Left cardiac atrium (tissue), 4 donors: Measurements from ENCODE around the gene LIMS2. TPM values are rescaled to one million over a fixed set of nuclear protein-coding genes. Genes with fewer than 3 reads are reported as not detected.
A peak's percentile ranks its signal among the peaks of the same experiment; 100 is the strongest.

Source experiments
- ATAC-seq, 2 donors: fragments of 200-7000 bp; cut with Tn5 transposase; one replicate each; pipeline ENCODE4 v1.9.1; 2020; ENCODE audit warnings: mild to moderate bottlenecking in 2 of 2, moderate library complexity in 2 of 2
- DNase-seq: peaks from one replicate; pipeline ENCODE4 v3.0.0-alpha.2; 2020
- intact Hi-C, 2 donors: fragments of 100-400 bp; cut with DNase I; formaldehyde crosslinking; loops; one replicate each; pipeline versions ENCODE4 v1.14.1 to v1.15.1; 2022 to 2023
- total RNA-seq, 2 donors: library from RNA; stranded (reverse); fragmentation: NEBNext Ultra II Directional; extraction: Animal tissue kit (Norgen Biotek cat#: 25700); gene quantifications; one replicate each; pipeline ENCODE4 v1.2.1, GENCODE V29; 2021
- donor health status: DM: no; HTN: yes; CAD: no.
- donor health status: DM: no; HTN: yes; CAD: no; lungs with severe emphysema.
- donor health status: DM: yes; HTN: yes; CAD: no.
- donor health status: Dilated cardiomyopathy.

LIMS2 gene
- total RNA-seq, 2 donors from 2014 or later = 157 to 204 TPM

GRCh38 chr2:127651971-127652550, 23.3 kb downstream of the LIMS2 start:
- intact Hi-C loops = loop anchor here in 1 of 2 donors (10.0 kb wide), 1 partner anchor 137 kb away; no protein-coding TSS in a partner anchor
- DNase-seq (peak; percentile 91), ATAC-seq (peak; percentile 69 to 79)

GRCh38 chr2:127651381-127651809, 23.9 kb downstream of the LIMS2 start:
- intact Hi-C loops = loop anchor here in 1 of 2 donors (10.0 kb wide), 1 partner anchor 137 kb away; no protein-coding TSS in a partner anchor
- DNase-seq (peak; percentile 38), ATAC-seq (no peak)

- DNase-seq (peak; percentile 27), ATAC-seq (no peak)
- intact Hi-C loops = loop anchor here in 1 of 2 donors (10.0 kb wide), 1 partner anchor 136 kb away; no protein-coding TSS in a partner anchor
Observed at GRCh38 chr2:127650785-127651380, 24.4 kb downstream of the LIMS2 start.

- DNase-seq (peak; percentile 35), ATAC-seq (no peak)
- intact Hi-C loops = loop anchor here in 1 of 2 donors (10.0 kb wide), 1 partner anchor 135 kb away; no protein-coding TSS in a partner anchor
Observed at GRCh38 chr2:127650041-127650784, 25.1 kb downstream of the LIMS2 start.

- ATAC-seq (peak; percentile 32 to 35), DNase-seq (peak; percentile 90)
- intact Hi-C loops = loop anchor here in 1 of 2 donors (10.0 kb wide), 1 partner anchor 135 kb away; no protein-coding TSS in a partner anchor
Observed at GRCh38 chr2:127649684-127650040, 25.7 kb downstream of the LIMS2 start.

- ATAC-seq (peak in 1 of 2 donors; percentile 27), DNase-seq (peak; percentile 43)
- intact Hi-C loops = no loop called here
Observed at GRCh38 chr2:127649100-127649611, 26.2 kb downstream of the LIMS2 start.

GRCh38 chr2:127648321-127648720, 27.0 kb downstream of the LIMS2 start:
- DNase-seq = no peak
- ATAC-seq = no peak
- intact Hi-C loops = no loop called here

- ATAC-seq (peak in 1 of 2 donors; percentile 36), DNase-seq (peak; percentile 78)
- intact Hi-C loops = no loop called here
Observed at GRCh38 chr2:127647242-127648190, 27.8 kb downstream of the LIMS2 start.

GRCh38 chr2:127646487-127647241, 28.7 kb downstream of the LIMS2 start:
- intact Hi-C loops = no loop called here
- DNase-seq = peak; percentile 27
- ATAC-seq = peak in 1 of 2 donors; percentile 1

- ATAC-seq = no peak
- intact Hi-C loops = no loop called here
Observed at GRCh38 chr2:127645395-127646291, 29.7 kb downstream of the LIMS2 start, which contains the start of gene GPR17. Gene GPR17 (plus strand): TSS chr2:127646153. CDS start chr2:127650736, 4,583 bp downstream.

GRCh38 chr2:127645026-127645394, 30.3 kb downstream of the LIMS2 start:
- intact Hi-C loops = no loop called here
- DNase-seq (no peak), ATAC-seq (no peak)

More at GRCh38 chr2:127645395-127646291, 29.7 kb downstream of the LIMS2 start, which contains the start of gene GPR17:
- DNase-seq = peak; percentile 20

GRCh38 chr2:127644066-127645025, 31.0 kb downstream of the LIMS2 start:
- no peak for DNase-seq
- intact Hi-C loops = no loop called here

GRCh38 chr2:127643439-127644065, 31.8 kb downstream of the LIMS2 start:
- no peak for DNase-seq
- intact Hi-C loops = no loop called here
- no peak for ATAC-seq

More at GRCh38 chr2:127644066-127645025, 31.0 kb downstream of the LIMS2 start:
- ATAC-seq = no peak

GRCh38 chr2:127642706-127643438, 32.5 kb downstream of the LIMS2 start:
- DNase-seq (no peak), ATAC-seq (no peak)
- intact Hi-C loops = no loop called here
